IPS DF 6.9 (cell line): Measurements from ENCODE around the gene GET4.

Experiments
- DNase-seq: peaks from one replicate; pipeline ENCODE4 v3.0.0-alpha.2; 2013; ENCODE audit warnings: low read depth, low spot score
- H3K27ac ChIP-seq: one replicate; pipeline ENCODE4 v1.5.1; 2013; ENCODE audit warnings: low read length, control low read depth
- H3K27me3 ChIP-seq: 2 replicates; pipeline ENCODE4 v1.6.1; 2013; ENCODE audit warnings: mild to moderate bottlenecking, low read length; ENCODE audit not compliant: control insufficient read depth, insufficient read depth
- H3K36me3 ChIP-seq: 2 replicates; pipeline ENCODE4 v1.6.1; 2013; ENCODE audit warnings: low read length; ENCODE audit not compliant: control insufficient read depth, insufficient read depth
- H3K4me1 ChIP-seq: 2 replicates; pipeline ENCODE4 v1.6.1; 2013; ENCODE audit warnings: low read length; ENCODE audit not compliant: control insufficient read depth, insufficient read depth
- H3K4me3 ChIP-seq: 2 replicates; pipeline ENCODE4 v1.5.1; 2013; ENCODE audit warnings: mild to moderate bottlenecking, low read length
- H3K9me3 ChIP-seq: 2 replicates; pipeline ENCODE4 v1.6.1; 2013; ENCODE audit warnings: low read length, inconsistent platforms; ENCODE audit not compliant: control insufficient read depth, insufficient read depth
- WGBS: extraction: QIAGEN DNeasy Blood & Tissue Kit; methylation state at CpG from one replicate; pipeline ENCODE4 v1.1.7; 2013; ENCODE audit warnings: mixed read lengths, missing lambda C conversion rate; ENCODE audit not compliant: insufficient read length, insufficient coverage; 5-methylcytosine and 5-hydroxymethylcytosine counted together

The GET4 gene

GRCh38 chr7:893686-894085 lies 17.3 kb downstream of the GET4 start:
- Histone ChIP-seq H3K27ac (no peak overlapping the region), H3K27me3 (no peaks in the 10 kb centered on the region), H3K36me3 (peaks cover 64% of the 10 kb centered on the region), H3K9me3 (no peaks in the 10 kb centered on the region), H3K4me3 (no peak overlapping the region), H3K4me1 (no peaks in the 10 kb centered on the region)
- no CpG with 5 or more reads among the region's 19 CpGs for WGBS
- no peak for DNase-seq

- no peak for DNase-seq
- H3K36me3 ChIP-seq = peaks cover 64% of the 10 kb centered on the region
- no peak overlapping the region for H3K27ac ChIP-seq
- H3K4me1 ChIP-seq = no peaks in the 10 kb centered on the region
- H3K9me3 ChIP-seq = no peaks in the 10 kb centered on the region
- H3K27me3 ChIP-seq = no peaks in the 10 kb centered on the region
- H3K4me3 ChIP-seq = no peak overlapping the region
- no CpG with 5 or more reads among the region's 40 CpGs for WGBS
Observed at GRCh38 chr7:894164-894867, 18.0 kb downstream of the GET4 start.

- WGBS = no CpG with 5 or more reads among the region's 21 CpGs
- no peak for DNase-seq
- H3K4me1 ChIP-seq = no peaks in the 10 kb centered on the region
- no peaks in the 10 kb centered on the region for H3K27me3 ChIP-seq
- no peak overlapping the region for H3K4me3 ChIP-seq
- peaks cover 64% of the 10 kb centered on the region for H3K36me3 ChIP-seq
- no peak overlapping the region for H3K27ac ChIP-seq
- no peaks in the 10 kb centered on the region for H3K9me3 ChIP-seq
Observed at GRCh38 chr7:894927-895450, 18.6 kb downstream of the GET4 start.

GRCh38 chr7:895451-896052 lies 19.2 kb downstream of the GET4 start:
- no peak for DNase-seq
- Histone ChIP-seq H3K27me3 (no peaks in the 10 kb centered on the region), H3K4me1 (no peaks in the 10 kb centered on the region), H3K27ac (no peak overlapping the region), H3K36me3 (peaks cover 62% of the 10 kb centered on the region), H3K9me3 (no peaks in the 10 kb centered on the region), H3K4me3 (no peak overlapping the region)
- no CpG with 5 or more reads among the region's 52 CpGs for WGBS

GRCh38 chr7:896346-897075 lies 20.2 kb downstream of the GET4 start:
- WGBS = no CpG with 5 or more reads among the region's 42 CpGs
- no peaks in the 10 kb centered on the region for H3K9me3 ChIP-seq
- DNase-seq = no peak
- no peak overlapping the region for H3K27ac ChIP-seq
- peaks cover 2% of the 10 kb centered on the region; the same call in 1 of the 2 replicates for H3K4me1 ChIP-seq
- no peaks in the 10 kb centered on the region for H3K27me3 ChIP-seq
- H3K36me3 ChIP-seq = peaks cover 54% of the 10 kb centered on the region
- no peak overlapping the region for H3K4me3 ChIP-seq

- DNase-seq = no peak
- H3K36me3 ChIP-seq = peaks cover 49% of the 10 kb centered on the region
- WGBS = no CpG with 5 or more reads among the region's 14 CpGs
- H3K9me3 ChIP-seq = no peaks in the 10 kb centered on the region
- H3K27me3 ChIP-seq = no peaks in the 10 kb centered on the region
- no peak overlapping the region for H3K27ac ChIP-seq
- H3K4me3 ChIP-seq = no peak overlapping the region
- H3K4me1 ChIP-seq = peaks cover 3% of the 10 kb centered on the region; the same call in 1 of the 2 replicates
Observed at GRCh38 chr7:897086-897485, 20.7 kb downstream of the GET4 start.

- no peak for DNase-seq
- WGBS = no CpG with 5 or more reads among the region's 27 CpGs
- Histone ChIP-seq H3K36me3 (peaks cover 41% of the 10 kb centered on the region), H3K4me1 (peaks cover 3% of the 10 kb centered on the region; the same call in 1 of the 2 replicates), H3K27me3 (no peaks in the 10 kb centered on the region), H3K9me3 (no peaks in the 10 kb centered on the region), H3K27ac (no peak overlapping the region), H3K4me3 (no peak overlapping the region)
Observed at GRCh38 chr7:897771-898376, 21.5 kb downstream of the GET4 start.

GRCh38 chr7:898460-898854 lies 22.1 kb downstream of the GET4 start:
- Histone ChIP-seq H3K36me3 (peaks cover 35% of the 10 kb centered on the region), H3K9me3 (no peaks in the 10 kb centered on the region), H3K27ac (no peak overlapping the region), H3K27me3 (no peaks in the 10 kb centered on the region), H3K4me3 (no peak overlapping the region), H3K4me1 (peaks cover 3% of the 10 kb centered on the region; the same call in 1 of the 2 replicates)
- DNase-seq = no peak
- WGBS = no CpG with 5 or more reads among the region's 18 CpGs

- no peak overlapping the region for H3K4me3 ChIP-seq
- H3K9me3 ChIP-seq = no peaks in the 10 kb centered on the region
- no peaks in the 10 kb centered on the region for H3K27me3 ChIP-seq
- no peak for DNase-seq
- H3K36me3 ChIP-seq = peaks cover 30% of the 10 kb centered on the region
- peaks cover 3% of the 10 kb centered on the region; the same call in 1 of the 2 replicates for H3K4me1 ChIP-seq
- no CpG with 5 or more reads among the region's 54 CpGs for WGBS
- no peak overlapping the region for H3K27ac ChIP-seq
Observed at GRCh38 chr7:898855-899681, 22.7 kb downstream of the GET4 start.
